ENCODE data around the gene RNASE4.
"Not testable (repeated sequence)": the region's sequence is repeated elsewhere in the genome, so short reads cannot be mapped to it uniquely, and the experiment has no call there.

RNASE4 gene

GRCh38 chr14:20698934-20699333 lies 14.6 kb downstream of the RNASE4 start:
- Mint-ChIP-seq H3K36me3 (ENCODE audit: low read depth) (no peaks in the 10 kb centered on the region), H3K4me3 (no peak overlapping the region), H3K27me3 (ENCODE audit: low read depth) (peaks cover 3% of the 10 kb centered on the region), H3K4me1 (no peaks in the 10 kb centered on the region), H3K27ac (no peak overlapping the region), H3K9me3 (no peaks in the 10 kb centered on the region)
- TF ChIP-seq CTCF (IDR thresholded peaks at IDR 0.05; ENCODE audit: unreplicated experiment in 3 of 3) = no peak

- Mint-ChIP-seq H3K27ac (no peak overlapping the region), H3K36me3 (ENCODE audit: low read depth) (no peaks in the 10 kb centered on the region), H3K9me3 (no peaks in the 10 kb centered on the region), H3K4me1 (no peaks in the 10 kb centered on the region), H3K4me3 (no peak overlapping the region), H3K27me3 (ENCODE audit: low read depth) (peaks cover 3% of the 10 kb centered on the region)
- TF ChIP-seq CTCF (IDR thresholded peaks at IDR 0.05; ENCODE audit: unreplicated experiment in 3 of 3) = no peak
These were observed 15.6 kb downstream of the RNASE4 start for GRCh38 chr14:20699931-20700330.

- H3K36me3 Mint-ChIP-seq (ENCODE audit: low read depth); H3K27me3 Mint-ChIP-seq (ENCODE audit: low read depth); H3K27ac Mint-ChIP-seq; H3K4me3 Mint-ChIP-seq; H3K9me3 Mint-ChIP-seq; H3K4me1 Mint-ChIP-seq: not testable (repeated sequence)
These were observed 16.6 kb downstream of the RNASE4 start for GRCh38 chr14:20700965-20701364.

- no peaks in the 10 kb centered on the region for H3K4me1 Mint-ChIP-seq
- no peak overlapping the region for H3K4me3 Mint-ChIP-seq
- TF ChIP-seq CTCF (IDR thresholded peaks at IDR 0.05; ENCODE audit: unreplicated experiment in 3 of 3) = no peak
- H3K27ac Mint-ChIP-seq = no peak overlapping the region
- H3K9me3 Mint-ChIP-seq = no peaks in the 10 kb centered on the region
- no peaks in the 10 kb centered on the region for H3K36me3 Mint-ChIP-seq (ENCODE audit: low read depth)
- no peaks in the 10 kb centered on the region for H3K27me3 Mint-ChIP-seq (ENCODE audit: low read depth)
These were observed 22.4 kb downstream of the RNASE4 start for GRCh38 chr14:20706657-20707355.

GRCh38 chr14:20707622-20708021 lies 23.3 kb downstream of the RNASE4 start:
- TF ChIP-seq CTCF (IDR thresholded peaks at IDR 0.05; ENCODE audit: unreplicated experiment in 3 of 3) = no peak
- Mint-ChIP-seq H3K9me3 (no peaks in the 10 kb centered on the region), H3K27me3 (ENCODE audit: low read depth) (no peaks in the 10 kb centered on the region), H3K4me3 (no peak overlapping the region), H3K36me3 (ENCODE audit: low read depth) (no peaks in the 10 kb centered on the region), H3K27ac (no peak overlapping the region), H3K4me1 (no peaks in the 10 kb centered on the region)

- no peak for TF ChIP-seq CTCF (IDR thresholded peaks at IDR 0.05; ENCODE audit: unreplicated experiment in 3 of 3)
- Mint-ChIP-seq H3K27ac (no peak overlapping the region), H3K4me1 (peaks cover 8% of the 10 kb centered on the region), H3K27me3 (ENCODE audit: low read depth) (peaks cover 4% of the 10 kb centered on the region), H3K9me3 (no peaks in the 10 kb centered on the region), H3K4me3 (no peak overlapping the region), H3K36me3 (ENCODE audit: low read depth) (no peaks in the 10 kb centered on the region)
These were observed 26.9 kb downstream of the RNASE4 start for GRCh38 chr14:20711261-20711660.

Data from nephron (organoid).